ENCODE measurements around the gene CLDN34.
A peak's percentile ranks its signal among the peaks of the same experiment; 100 is the strongest.

Gene CLDN34

DNA sequence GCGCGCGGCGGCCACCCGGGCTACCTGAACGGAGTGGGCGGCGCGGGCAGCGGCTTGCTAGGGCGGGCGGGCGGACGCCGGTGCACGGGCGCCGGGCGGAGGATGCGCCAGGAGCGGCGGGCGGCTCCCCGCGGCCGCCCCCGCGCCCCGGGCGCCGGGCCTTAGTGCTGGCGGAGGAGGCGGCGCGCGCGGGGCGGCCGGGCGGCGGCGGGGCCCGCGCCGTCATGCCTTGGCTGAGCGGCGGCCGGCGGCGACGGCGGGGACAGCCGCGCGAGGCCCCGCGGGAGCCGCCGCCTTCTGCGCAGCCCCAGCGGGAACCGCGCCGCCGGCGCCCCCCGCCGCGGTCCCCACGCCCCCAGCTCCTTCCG, 48.2 kb downstream of the CLDN34 start:
- Mint-ChIP-seq H3K4me1 (peaks cover 21% of the 10 kb centered on the region), H3K27ac (no peak overlapping the region), H3K9me3 (no peaks in the 10 kb centered on the region), H3K4me3 (no peak overlapping the region), H3K27me3 (no peaks in the 10 kb centered on the region), H3K36me3 (peaks cover 3% of the 10 kb centered on the region)
- ATAC-seq (ENCODE audit: low read depth) (peak; percentile 23), DNase-seq (ENCODE audit: low spot score in 2 of 2) (no peak)

- H3K27ac Mint-ChIP-seq: no peak overlapping the region
- H3K4me3 Mint-ChIP-seq: peak overlapping the region; percentile 78
- H3K9me3 Mint-ChIP-seq: no peaks in the 10 kb centered on the region
- no peaks in the 10 kb centered on the region for H3K27me3 Mint-ChIP-seq
- H3K36me3 Mint-ChIP-seq: peaks cover 3% of the 10 kb centered on the region
- ATAC-seq (ENCODE audit: low read depth) (peak; percentile 18), DNase-seq (ENCODE audit: low spot score in 2 of 2) (no peak)
- peaks cover 19% of the 10 kb centered on the region for H3K4me1 Mint-ChIP-seq
Measured at GRCh38 chrX:10015723-10016518, 48.8 kb downstream of the CLDN34 start.

DNA sequence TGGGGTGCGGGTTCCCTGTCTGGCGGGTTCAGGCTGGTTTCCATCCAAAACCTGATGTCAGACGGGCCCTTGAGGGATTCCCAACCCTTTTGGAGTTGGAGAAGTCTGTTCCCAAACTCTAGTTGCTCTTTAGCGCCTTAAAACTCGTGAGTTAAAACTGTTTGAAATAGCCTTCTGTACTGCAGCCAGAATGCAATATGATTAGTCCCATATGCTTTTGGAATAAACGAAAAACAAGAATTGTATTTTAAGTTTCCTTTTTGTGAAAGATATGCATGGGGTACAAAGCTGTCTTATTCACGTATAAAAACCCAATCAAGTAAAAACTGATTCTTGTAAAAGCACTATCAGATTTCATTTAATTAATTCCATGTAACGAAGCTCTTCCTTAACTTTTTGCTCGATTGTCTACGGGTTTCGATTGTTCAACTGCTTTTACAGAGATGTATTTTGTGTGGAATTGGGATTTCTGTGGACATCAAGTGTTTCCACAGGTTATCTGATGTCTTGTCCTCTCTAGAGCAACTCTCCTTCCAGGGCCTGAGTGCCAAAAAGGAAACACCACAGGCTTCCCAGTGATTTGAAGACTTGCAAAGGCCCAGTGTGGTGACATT, 49.5 kb downstream of the CLDN34 start:
- Mint-ChIP-seq H3K4me1 (peaks cover 16% of the 10 kb centered on the region), H3K36me3 (peaks cover 3% of the 10 kb centered on the region), H3K27ac (peak overlapping the region; percentile 51), H3K4me3 (peak overlapping the region; percentile 78), H3K9me3 (no peaks in the 10 kb centered on the region), H3K27me3 (no peaks in the 10 kb centered on the region)
- DNase-seq (ENCODE audit: low spot score in 2 of 2): no peak
- ATAC-seq (ENCODE audit: low read depth): no peak

- Mint-ChIP-seq H3K36me3 (peaks cover 3% of the 10 kb centered on the region), H3K4me3 (no peak overlapping the region), H3K4me1 (peaks cover 11% of the 10 kb centered on the region), H3K9me3 (no peaks in the 10 kb centered on the region), H3K27me3 (no peaks in the 10 kb centered on the region), H3K27ac (no peak overlapping the region)
- ATAC-seq (ENCODE audit: low read depth): no peak
- no peak for DNase-seq (ENCODE audit: low spot score in 2 of 2)
Measured at GRCh38 chrX:10017872-10018271, 50.7 kb downstream of the CLDN34 start.
